HEK293 (cell line): ENCODE measurements around the gene ALG12.
A peak's percentile ranks its signal among the peaks of the same experiment; 100 is the strongest.

ENCODE experiments used
- FEZF1 ChIP-seq: fragments of 450-650 bp; formaldehyde crosslinking; IDR thresholded peaks from 2 replicates; pipeline ENCODE4 v1.5.1; 2016; ENCODE audit warnings: missing biosample characterization, missing genetic modification characterization
- GLIS1 ChIP-seq: fragments of 450-650 bp; formaldehyde crosslinking; IDR thresholded peaks from 2 replicates; pipeline ENCODE4 v1.5.1; 2016; ENCODE audit warnings: missing biosample characterization, missing genetic modification characterization
- HIC1 ChIP-seq: fragments of 450-650 bp; formaldehyde crosslinking; IDR thresholded peaks from 2 replicates; pipeline ENCODE4 v1.5.1; 2016; ENCODE audit warnings: missing biosample characterization, missing genetic modification characterization
- MZF1 ChIP-seq: fragments of 450-650 bp; formaldehyde crosslinking; IDR thresholded peaks from 2 replicates; pipeline ENCODE4 v1.5.1; 2017; ENCODE audit warnings: missing biosample characterization, missing genetic modification characterization, borderline replicate concordance
- SCRT2 ChIP-seq: fragments of 450-650 bp; formaldehyde crosslinking; IDR thresholded peaks from 2 replicates; pipeline ENCODE4 v1.5.1; 2016; ENCODE audit warnings: missing biosample characterization, missing genetic modification characterization
- YY1 ChIP-seq: fragments of 450-650 bp; formaldehyde crosslinking; IDR thresholded peaks from 2 replicates; pipeline ENCODE4 v1.5.1; 2018; ENCODE audit warnings: missing biosample characterization, missing genetic modification characterization
- ZEB2 ChIP-seq: fragments of 450-650 bp; formaldehyde crosslinking; IDR thresholded peaks from 2 replicates; pipeline ENCODE4 v1.5.1; 2016; ENCODE audit warnings: missing biosample characterization, missing genetic modification characterization
- ZNF112 ChIP-seq: fragments of 450-650 bp; formaldehyde crosslinking; IDR thresholded peaks from 2 replicates; pipeline ENCODE4 v1.5.0; 2017; ENCODE audit warnings: missing biosample characterization, missing genetic modification characterization
- ZNF132 ChIP-seq: fragments of 450-650 bp; formaldehyde crosslinking; IDR thresholded peaks from 2 replicates; pipeline ENCODE4 v1.5.1; 2017; ENCODE audit warnings: missing biosample characterization, missing genetic modification characterization, borderline replicate concordance
- ZNF148 ChIP-seq: fragments of 450-650 bp; formaldehyde crosslinking; IDR thresholded peaks from 2 replicates; pipeline ENCODE4 v1.5.0; 2017; ENCODE audit warnings: missing biosample characterization, missing genetic modification characterization, borderline replicate concordance
- ZNF2 ChIP-seq: fragments of 450-650 bp; formaldehyde crosslinking; IDR thresholded peaks from 2 replicates; pipeline ENCODE4 v1.5.1; 2016; ENCODE audit warnings: missing biosample characterization, missing genetic modification characterization
- ZNF311 ChIP-seq: fragments of 450-650 bp; formaldehyde crosslinking; IDR thresholded peaks from 2 replicates; pipeline ENCODE4 v1.5.1; 2017; ENCODE audit warnings: missing biosample characterization, missing genetic modification characterization, borderline replicate concordance
- ZNF37A ChIP-seq: fragments of 450-650 bp; IDR thresholded peaks from 2 replicates; pipeline ENCODE4 v1.5.1; 2018; ENCODE audit warnings: missing biosample characterization, missing genetic modification characterization
- ZNF449 ChIP-seq: fragments of 450-650 bp; formaldehyde crosslinking; IDR thresholded peaks from 2 replicates; pipeline ENCODE4 v1.5.1; 2017; ENCODE audit warnings: missing biosample characterization, mild to moderate bottlenecking, missing genetic modification characterization, moderate library complexity
- ZNF48 ChIP-seq: fragments of 450-650 bp; formaldehyde crosslinking; IDR thresholded peaks from 2 replicates; pipeline ENCODE4 v1.5.1; 2016; ENCODE audit warnings: missing biosample characterization, missing genetic modification characterization
- ZNF514 ChIP-seq: fragments of 450-650 bp; formaldehyde crosslinking; IDR thresholded peaks from 2 replicates; pipeline ENCODE4 v1.5.1; 2016; ENCODE audit warnings: missing biosample characterization, missing genetic modification characterization
- ZNF529 ChIP-seq: fragments of 450-650 bp; formaldehyde crosslinking; IDR thresholded peaks from 2 replicates; pipeline ENCODE4 v1.5.1; 2017; ENCODE audit warnings: missing genetic modification characterization, missing biosample characterization; ENCODE audit not compliant: insufficient replicate concordance
- ZNF621 ChIP-seq: fragments of 450-650 bp; formaldehyde crosslinking; IDR thresholded peaks from 2 replicates; pipeline ENCODE4 v1.5.1; 2017; ENCODE audit warnings: missing biosample characterization, missing genetic modification characterization
- ZNF654 ChIP-seq: fragments of 450-650 bp; formaldehyde crosslinking; IDR thresholded peaks from 2 replicates; pipeline ENCODE4 v1.5.1; 2016; ENCODE audit warnings: low read depth, missing biosample characterization, missing genetic modification characterization
- ZSCAN30 ChIP-seq: fragments of 450-650 bp; IDR thresholded peaks from 2 replicates; pipeline ENCODE4 v1.5.1; 2018; ENCODE audit warnings: missing biosample characterization, mild to moderate bottlenecking, missing genetic modification characterization, moderate library complexity
- ZXDB ChIP-seq: fragments of 450-650 bp; formaldehyde crosslinking; IDR thresholded peaks from 2 replicates; pipeline ENCODE4 v1.5.1; 2016; ENCODE audit warnings: missing biosample characterization, missing genetic modification characterization
- TF ChIP-seq, protein P1 (sequence below): fragments of 450-650 bp; formaldehyde crosslinking; IDR thresholded peaks from 2 replicates; pipeline ENCODE4 v1.5.1; 2016; ENCODE audit warnings: missing biosample characterization, missing genetic modification characterization
- TF ChIP-seq, protein P2 (sequence below): fragments of 450-650 bp; formaldehyde crosslinking; conservative IDR thresholded peaks from 2 replicates; pipeline ENCODE4 v1.5.1; 2016; ENCODE audit warnings: low read depth, missing biosample characterization, missing genetic modification characterization
- TF ChIP-seq, protein P3 (sequence below): fragments of 450-650 bp; formaldehyde crosslinking; IDR thresholded peaks from 2 replicates; pipeline ENCODE4 v1.5.1; 2016; ENCODE audit warnings: missing biosample characterization, missing genetic modification characterization
- TF ChIP-seq, protein P4 (sequence below): fragments of 450-650 bp; formaldehyde crosslinking; IDR thresholded peaks from 2 replicates; pipeline ENCODE4 v1.5.1; 2016; ENCODE audit warnings: missing biosample characterization, missing genetic modification characterization

Gene ALG12

GRCh38 chr22:49962012-49962750 is 43.9 kb upstream of the ALG12 start (continued):
- no peak for TF ChIP-seq ZNF621 (tag by site-specific recombination)
- TF ChIP-seq ZNF529 (tag by site-specific recombination), result no peak
- TF ChIP-seq ZNF2 (tag by site-specific recombination), result no peak
- TF ChIP-seq ZNF112 (tag by site-specific recombination), result no peak
- TF ChIP-seq YY1 (tag by site-specific recombination), result no peak
- TF ChIP-seq MZF1 (tag by site-specific recombination), result no peak
- no peak; the same call in 1 of the 2 replicates for TF ChIP-seq ZXDB
- no peak for TF ChIP-seq ZNF514 (tag by site-specific recombination)
- TF ChIP-seq FEZF1, result no peak
- no peak for TF ChIP-seq SCRT2 (tag by site-specific recombination)
- TF ChIP-seq ZSCAN30 (tag by site-specific recombination), result 0 out of 2 replicates have a peak, but pooled peaks have one; percentile 30
- no peak for TF ChIP-seq ZNF311 (tag by site-specific recombination)
- TF ChIP-seq, protein P1, sequence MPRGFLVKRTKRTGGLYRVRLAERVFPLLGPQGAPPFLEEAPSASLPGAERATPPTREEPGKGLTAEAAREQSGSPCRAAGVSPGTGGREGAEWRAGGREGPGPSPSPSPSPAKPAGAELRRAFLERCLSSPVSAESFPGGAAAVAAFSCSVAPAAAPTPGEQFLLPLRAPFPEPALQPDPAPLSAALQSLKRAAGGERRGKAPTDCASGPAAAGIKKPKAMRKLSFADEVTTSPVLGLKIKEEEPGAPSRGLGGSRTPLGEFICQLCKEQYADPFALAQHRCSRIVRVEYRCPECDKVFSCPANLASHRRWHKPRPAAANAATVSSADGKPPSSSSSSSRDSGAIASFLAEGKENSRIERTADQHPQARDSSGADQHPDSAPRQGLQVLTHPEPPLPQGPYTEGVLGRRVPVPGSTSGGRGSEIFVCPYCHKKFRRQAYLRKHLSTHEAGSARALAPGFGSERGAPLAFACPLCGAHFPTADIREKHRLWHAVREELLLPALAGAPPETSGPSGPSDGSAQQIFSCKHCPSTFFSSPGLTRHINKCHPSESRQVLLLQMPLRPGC, result peak; percentile 50; the same call in 1 of the 2 replicates
- TF ChIP-seq GLIS1 (tag by site-specific recombination), result peak; percentile 99
- peak; percentile 28 for TF ChIP-seq ZEB2 (tag by site-specific recombination)
- no peak for TF ChIP-seq ZNF132 (tag by site-specific recombination)
- TF ChIP-seq, protein P2, sequence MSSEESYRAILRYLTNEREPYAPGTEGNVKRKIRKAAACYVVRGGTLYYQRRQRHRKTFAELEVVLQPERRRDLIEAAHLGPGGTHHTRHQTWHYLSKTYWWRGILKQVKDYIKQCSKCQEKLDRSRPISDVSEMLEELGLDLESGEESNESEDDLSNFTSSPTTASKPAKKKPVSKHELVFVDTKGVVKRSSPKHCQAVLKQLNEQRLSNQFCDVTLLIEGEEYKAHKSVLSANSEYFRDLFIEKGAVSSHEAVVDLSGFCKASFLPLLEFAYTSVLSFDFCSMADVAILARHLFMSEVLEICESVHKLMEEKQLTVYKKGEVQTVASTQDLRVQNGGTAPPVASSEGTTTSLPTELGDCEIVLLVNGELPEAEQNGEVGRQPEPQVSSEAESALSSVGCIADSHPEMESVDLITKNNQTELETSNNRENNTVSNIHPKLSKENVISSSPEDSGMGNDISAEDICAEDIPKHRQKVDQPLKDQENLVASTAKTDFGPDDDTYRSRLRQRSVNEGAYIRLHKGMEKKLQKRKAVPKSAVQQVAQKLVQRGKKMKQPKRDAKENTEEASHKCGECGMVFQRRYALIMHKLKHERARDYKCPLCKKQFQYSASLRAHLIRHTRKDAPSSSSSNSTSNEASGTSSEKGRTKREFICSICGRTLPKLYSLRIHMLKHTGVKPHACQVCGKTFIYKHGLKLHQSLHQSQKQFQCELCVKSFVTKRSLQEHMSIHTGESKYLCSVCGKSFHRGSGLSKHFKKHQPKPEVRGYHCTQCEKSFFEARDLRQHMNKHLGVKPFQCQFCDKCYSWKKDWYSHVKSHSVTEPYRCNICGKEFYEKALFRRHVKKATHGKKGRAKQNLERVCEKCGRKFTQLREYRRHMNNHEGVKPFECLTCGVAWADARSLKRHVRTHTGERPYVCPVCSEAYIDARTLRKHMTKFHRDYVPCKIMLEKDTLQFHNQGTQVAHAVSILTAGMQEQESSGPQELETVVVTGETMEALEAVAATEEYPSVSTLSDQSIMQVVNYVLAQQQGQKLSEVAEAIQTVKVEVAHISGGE (tag by site-specific recombination), result 0 out of 2 replicates have a peak, but pooled peaks have one; percentile 6
- TF ChIP-seq, protein P3, sequence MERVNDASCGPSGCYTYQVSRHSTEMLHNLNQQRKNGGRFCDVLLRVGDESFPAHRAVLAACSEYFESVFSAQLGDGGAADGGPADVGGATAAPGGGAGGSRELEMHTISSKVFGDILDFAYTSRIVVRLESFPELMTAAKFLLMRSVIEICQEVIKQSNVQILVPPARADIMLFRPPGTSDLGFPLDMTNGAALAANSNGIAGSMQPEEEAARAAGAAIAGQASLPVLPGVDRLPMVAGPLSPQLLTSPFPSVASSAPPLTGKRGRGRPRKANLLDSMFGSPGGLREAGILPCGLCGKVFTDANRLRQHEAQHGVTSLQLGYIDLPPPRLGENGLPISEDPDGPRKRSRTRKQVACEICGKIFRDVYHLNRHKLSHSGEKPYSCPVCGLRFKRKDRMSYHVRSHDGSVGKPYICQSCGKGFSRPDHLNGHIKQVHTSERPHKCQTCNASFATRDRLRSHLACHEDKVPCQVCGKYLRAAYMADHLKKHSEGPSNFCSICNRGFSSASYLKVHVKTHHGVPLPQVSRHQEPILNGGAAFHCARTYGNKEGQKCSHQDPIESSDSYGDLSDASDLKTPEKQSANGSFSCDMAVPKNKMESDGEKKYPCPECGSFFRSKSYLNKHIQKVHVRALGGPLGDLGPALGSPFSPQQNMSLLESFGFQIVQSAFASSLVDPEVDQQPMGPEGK (tag by site-specific recombination), result peak; percentile 18; the same call in 1 of the 2 replicates
- no peak for TF ChIP-seq ZNF48 (tag by site-specific recombination)
- TF ChIP-seq HIC1 (tag by site-specific recombination), result no peak
- TF ChIP-seq ZNF654 (tag by site-specific recombination), result no peak
- no peak for TF ChIP-seq ZNF148 (tag by site-specific recombination)
- TF ChIP-seq ZNF37A (tag by site-specific recombination), result no peak
- TF ChIP-seq, protein P4, sequence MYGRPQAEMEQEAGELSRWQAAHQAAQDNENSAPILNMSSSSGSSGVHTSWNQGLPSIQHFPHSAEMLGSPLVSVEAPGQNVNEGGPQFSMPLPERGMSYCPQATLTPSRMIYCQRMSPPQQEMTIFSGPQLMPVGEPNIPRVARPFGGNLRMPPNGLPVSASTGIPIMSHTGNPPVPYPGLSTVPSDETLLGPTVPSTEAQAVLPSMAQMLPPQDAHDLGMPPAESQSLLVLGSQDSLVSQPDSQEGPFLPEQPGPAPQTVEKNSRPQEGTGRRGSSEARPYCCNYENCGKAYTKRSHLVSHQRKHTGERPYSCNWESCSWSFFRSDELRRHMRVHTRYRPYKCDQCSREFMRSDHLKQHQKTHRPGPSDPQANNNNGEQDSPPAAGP (tag by site-specific recombination), result peak; percentile 65
- TF ChIP-seq ZNF449 (tag by site-specific recombination), result no peak
